COLO829 (cell line): ENCODE measurements around the gene TRIM47.

Experiments used
- DNase-seq: peaks from one replicate; pipeline ENCODE4 v3.0.0; 2012; ENCODE audit warnings: low spot score

Gene TRIM47

DNA sequence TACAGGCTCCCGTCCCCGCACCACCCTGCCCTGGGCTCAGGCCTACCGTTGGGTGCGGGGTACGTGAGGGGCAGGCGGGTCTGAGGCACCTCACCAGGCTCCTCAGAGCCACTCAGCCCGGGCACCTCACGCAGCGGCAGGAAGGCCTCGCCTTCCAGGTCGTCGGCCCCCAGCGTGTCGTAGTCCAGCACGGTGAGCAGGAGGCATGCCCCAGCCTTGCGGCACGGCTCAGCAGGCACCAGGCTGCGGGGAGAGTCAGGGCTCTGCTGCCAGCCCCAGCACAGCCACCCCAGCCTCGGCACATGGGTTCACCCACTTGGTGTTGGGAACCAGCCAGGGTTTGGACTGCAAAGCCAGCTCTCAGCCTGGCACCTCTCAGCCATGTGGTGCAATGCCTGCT is 49.6 kb downstream of the TRIM47 start:
- no peak for DNase-seq

DNA sequence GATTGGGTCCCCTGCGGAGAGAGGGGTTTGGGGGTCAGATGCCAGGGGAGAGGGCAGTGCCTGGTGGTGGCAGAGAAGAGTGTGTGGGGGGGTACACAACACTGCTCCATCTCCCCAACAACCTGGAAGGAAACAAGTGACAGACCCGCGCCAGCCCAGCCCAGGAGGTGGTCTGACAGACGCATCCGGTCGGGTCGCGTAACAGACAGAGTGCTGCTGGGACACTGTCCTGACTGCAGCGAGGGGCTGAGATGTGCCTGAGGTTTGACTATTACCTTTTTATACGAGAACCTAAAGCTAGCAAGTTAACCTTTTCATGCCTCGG is 50.3 kb downstream of the TRIM47 start:
- DNase-seq, result no peak

DNA sequence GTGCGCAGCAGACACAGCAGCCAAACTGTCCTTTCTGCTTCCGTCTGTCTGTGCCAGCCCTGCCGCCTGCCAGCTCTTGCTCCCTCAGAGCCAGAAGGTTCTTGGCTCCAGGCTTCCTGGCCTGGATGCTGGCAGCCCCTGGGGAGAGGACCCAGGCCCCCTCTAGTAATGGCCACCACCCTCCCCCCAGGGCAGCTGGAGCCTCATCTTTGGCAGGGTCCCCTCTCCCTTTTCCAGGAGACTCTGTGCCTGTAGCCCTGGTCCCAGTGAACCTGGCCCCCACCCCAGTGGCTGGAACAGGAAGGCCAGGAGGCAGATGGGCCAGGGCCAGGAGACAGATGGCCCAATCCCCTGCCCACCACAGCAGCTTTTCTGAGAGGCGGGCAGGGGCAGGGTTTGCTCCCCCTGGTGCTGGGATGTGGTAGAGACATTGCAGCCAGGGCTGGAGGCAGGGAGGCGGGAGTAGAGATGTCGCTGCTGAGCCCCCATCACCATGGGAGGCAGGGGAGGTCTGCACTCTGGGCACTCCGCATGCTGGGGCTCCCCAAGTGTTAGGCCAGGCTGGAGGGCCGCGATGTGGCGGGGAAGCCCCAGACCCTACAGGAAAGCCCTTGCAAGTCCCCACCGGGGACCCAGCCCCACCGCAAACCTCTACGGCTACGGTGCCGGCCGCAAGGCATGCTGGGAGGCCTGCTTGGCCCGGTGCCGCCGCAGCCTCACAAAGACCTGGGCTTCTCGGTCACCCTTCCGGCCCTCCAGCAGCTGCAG is 50.9 kb downstream of the TRIM47 start:
- no peak for DNase-seq

DNA sequence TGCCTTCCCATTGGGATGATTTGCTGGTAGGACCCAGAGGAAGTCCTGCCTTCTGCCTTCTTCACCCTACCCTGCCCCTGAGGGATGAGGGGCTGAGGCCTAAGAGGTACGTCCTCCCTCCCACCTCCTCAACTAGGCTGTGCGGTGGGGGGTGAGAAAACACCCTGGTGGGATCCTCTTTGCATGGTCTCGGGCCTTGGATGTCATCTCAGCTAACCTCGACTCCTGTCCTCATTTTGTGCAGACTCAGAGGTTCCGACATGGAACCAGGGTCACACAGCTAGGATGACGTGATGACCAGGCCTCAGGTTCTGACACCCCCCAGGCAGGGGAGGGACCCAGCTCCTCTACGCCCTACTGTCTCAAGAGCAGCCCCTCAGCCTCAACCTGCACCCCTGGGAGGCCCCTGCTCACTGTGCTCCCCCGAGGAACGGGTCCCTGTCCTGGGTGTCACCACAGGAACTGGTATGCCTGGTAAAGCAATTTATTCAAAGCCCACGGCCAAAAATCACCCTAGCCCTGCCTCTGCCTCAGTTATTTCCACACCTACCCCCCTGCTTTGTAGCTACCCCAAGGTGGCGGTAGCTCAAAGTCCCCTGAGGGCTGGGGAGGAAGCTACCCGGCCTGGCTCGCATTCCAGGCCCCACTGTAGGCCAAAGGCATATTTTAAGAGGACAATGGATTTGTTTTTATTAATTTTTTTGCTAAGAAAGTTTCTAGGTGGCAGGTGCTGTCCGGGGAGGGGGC is 51.6 kb downstream of the TRIM47 start:
- no peak for DNase-seq

DNA sequence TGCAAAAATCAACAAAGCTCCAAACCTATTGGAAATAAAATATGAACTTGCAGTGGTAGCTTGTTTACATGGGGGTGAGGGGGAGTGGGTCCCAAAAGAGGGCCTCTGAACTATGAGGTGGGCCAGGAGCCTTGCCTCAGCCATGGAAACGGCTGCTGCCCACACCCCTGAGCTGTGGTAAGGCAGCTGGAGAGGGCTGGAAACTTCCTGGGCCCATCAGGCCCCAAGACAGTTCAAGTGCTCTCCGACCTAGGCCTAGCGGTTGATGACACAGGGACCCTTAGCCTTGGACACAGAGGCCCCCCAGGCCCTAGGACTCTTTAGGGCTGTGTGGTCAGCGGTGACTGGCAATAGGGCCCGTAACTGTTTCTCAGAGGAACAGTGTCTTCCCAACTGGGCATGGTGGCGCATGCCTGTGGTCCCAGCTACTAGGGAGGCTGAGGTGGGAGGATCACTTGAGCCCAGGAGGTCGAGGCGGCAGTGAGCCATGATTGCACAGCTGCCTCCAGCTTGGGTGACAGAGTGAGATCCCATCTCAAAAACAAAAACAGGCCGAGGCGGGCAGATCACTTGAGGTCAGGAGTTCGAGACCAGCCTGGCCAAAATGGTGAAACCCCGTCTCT is 52.5 kb downstream of the TRIM47 start:
- no peak for DNase-seq

DNA sequence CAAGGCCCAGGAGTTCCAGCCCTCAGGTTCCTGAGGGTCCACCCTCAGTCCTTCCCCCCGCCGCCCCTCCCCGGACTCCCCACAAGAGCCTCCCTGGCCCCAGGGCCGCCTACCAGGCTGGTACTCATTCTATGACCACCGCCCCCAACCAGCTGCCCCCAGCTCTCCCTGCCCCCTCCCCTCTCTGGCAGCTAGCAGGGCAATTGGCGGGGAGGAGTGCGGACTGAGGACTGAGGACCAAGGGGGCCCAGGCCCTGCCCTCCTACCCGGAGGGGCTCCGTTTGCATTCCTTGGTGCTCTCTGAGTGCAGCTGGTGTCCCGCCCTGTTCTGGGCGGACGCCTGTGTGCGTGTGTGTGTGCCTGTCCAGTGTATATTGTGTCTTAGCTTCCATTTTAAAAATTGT is 53.2 kb downstream of the TRIM47 start:
- DNase-seq, result no peak

DNA sequence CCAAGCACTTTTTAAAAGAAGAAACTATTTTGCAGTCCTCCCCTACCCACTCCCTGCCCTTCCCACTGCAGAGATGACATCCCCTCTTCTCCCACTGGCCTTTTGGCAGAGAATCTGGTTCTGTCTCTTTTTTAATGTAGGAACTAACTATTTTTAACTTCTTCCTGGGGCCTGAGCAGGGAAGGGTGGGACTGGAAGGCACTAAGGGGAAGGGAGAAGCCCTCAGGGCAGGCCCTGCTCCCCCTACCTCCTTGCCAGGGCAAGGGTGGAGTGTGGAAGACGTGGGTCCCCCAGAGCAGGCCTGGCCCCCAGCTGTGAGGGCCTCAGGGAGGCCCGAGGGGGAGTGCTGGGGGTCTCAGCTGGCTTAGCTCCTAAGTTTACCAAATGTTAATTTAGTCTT is 53.7 kb downstream of the TRIM47 start:
- DNase-seq, result no peak
